HG03039 (cell line): ENCODE results near the gene BUB1.
"Not testable (repeated sequence)": the region's sequence is repeated elsewhere in the genome, so short reads cannot be mapped to it uniquely, and the experiment has no call there.

Source experiments
- ATAC-seq: cut with Tn5 transposase; IDR thresholded peaks from one replicate; pipeline ENCODE4 v1.9.1; 2021; ENCODE audit warnings: mild to moderate bottlenecking, moderate library complexity; ENCODE audit not compliant: unreplicated experiment

The BUB1 gene

DNA sequence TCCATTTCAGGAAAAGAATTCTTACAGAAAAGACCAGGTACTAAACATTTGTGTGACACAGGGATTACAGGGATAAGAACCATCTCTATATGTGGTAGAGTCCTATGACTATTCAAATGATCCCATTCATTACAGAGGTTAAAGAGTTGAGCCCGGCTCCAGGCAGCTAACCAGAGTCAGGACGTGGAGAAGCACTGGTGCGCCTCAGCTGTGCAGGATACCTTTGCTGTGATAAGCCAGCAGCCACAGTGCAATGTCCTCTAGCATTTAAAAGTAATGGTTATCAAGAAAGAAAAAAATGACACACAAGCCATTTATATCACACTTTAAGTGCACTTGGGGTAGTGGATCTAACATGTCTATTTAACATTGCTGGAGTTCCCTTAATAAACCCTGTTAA, 17.3 kb downstream of the BUB1 start:
- ATAC-seq: no peak

DNA sequence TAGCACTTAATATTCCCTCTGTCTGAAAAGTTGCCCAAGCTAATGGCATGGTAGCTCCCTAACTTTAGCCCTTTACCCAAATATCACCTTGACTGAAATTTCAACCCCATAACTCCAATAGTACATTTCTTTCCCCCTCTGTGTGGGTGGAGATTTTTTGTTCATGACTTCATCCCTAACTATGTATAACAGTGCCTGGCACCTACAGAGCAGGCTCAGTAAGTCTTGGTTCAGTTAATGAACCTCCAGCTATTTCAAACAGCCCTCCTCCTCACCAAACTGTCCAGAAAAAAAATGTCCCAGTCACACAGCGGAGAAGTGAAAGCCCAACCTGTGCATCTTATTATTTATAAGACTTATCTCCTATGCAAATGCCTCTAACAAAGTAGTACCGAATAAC, 18.6 kb downstream of the BUB1 start:
- no peak for ATAC-seq

DNA sequence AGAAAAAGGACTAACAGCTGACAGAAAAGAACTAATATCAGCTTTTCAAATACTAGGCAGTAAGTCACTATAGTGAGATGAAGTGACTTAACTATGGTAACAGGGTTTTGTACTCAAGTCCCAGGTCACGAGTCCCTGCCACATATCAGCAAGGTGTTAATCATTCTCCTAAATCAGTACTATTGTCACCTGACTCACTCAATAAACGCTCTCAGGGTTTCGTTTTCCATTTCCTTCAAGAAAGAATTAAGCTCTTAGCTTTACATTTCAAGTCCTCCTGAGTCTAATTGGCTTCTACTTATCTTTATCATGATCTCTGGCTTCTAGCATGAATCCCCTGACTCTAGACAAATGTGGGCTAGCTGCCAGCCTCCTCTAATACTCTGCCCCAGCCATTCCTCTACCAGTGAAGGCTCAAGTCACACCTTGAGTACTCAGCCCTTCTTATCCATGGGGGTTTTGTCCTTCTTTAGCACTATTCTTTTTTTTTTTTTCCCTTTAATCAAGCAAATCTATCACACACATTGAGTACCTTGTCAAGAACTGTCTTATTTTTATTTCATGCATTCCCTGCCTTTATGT, 20.0 kb downstream of the BUB1 start:
- ATAC-seq: no peak

- no peak for ATAC-seq
These were observed 22.2 kb downstream of the BUB1 start for GRCh38 chr2:110655701-110656100.

DNA sequence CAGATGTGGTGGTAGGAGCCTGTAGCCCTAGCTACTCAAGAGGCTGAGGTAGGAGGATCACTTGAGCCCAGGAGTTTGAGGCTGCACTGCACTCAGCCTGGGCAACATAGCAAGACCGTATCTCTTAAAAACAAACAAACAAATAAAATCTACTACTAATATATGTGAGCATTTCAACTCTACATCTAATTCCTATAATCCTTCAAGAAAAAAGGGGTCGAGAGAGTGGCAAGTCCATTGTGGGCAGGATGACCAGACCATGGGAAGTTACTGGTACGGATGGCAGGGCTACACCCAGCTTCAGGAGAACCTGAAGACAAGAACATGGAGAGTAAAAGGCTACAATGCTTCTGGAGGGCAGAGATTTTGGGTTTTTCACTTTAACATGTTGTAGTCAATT, 24.0 kb downstream of the BUB1 start:
- ATAC-seq: no peak

GRCh38 chr2:110650346-110650745, 27.5 kb downstream of the BUB1 start:
- ATAC-seq: no peak

DNA sequence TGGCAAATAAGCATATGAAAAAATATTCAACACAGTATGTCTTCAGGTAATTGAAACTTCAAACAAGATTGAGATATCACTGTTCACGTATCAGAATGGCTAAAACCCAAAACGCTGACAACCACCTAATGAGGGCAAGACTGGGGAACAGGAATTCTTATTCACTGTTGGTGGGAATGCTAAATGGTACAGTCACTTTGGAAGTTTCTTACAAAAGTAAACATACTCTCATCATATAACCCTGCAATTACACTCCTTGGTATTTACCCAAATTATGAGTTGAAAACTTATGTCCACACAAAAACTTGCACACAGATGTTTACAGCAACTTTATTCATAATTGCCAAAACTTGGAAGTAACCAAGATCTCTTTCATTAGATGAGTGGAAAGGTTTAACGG, 30.1 kb downstream of the BUB1 start:
- ATAC-seq: no peak

GRCh38 chr2:110645616-110646015, 32.2 kb downstream of the BUB1 start:
- no peak for ATAC-seq

- ATAC-seq: no peak
These were observed 33.5 kb downstream of the BUB1 start for GRCh38 chr2:110644357-110644756.

DNA sequence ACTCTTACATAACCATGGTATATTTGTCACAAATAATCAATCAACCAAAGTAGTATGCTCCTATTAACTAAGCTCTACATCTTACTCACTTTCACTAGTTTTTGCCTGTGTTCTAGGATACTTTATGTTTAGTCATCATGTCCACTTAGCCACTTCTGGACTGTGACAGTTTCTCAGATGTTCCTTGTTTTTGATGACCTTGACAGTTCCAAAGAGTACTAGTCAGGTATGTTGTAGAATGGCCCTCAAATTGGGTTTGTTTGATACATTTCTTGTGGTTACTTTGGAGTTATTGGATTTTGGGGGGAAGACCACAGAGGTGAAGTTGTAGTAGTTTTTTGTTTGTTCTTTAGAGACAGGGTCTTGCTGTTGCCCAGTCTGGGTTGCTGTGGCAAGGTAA, 35.5 kb downstream of the BUB1 start:
- ATAC-seq: no peak

DNA sequence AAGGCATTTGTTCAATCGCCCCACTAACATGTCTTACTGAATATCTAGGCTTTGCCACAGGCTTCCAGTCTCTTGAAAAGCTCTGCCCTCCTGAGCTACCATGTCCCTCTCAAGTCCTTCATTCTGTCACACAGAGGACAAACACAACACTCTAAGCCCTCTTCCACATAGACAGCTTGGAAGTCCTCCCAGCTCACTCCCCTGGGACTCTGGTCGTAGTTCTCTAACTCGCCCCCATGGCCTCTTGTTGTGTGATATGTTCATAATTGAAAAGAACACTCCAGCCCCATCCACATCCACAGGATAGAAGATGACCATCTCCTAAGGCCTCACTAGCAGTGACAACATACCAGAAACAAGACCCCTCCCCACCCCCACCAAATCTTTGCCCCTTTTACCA, 37.9 kb downstream of the BUB1 start:
- ATAC-seq: no peak

DNA sequence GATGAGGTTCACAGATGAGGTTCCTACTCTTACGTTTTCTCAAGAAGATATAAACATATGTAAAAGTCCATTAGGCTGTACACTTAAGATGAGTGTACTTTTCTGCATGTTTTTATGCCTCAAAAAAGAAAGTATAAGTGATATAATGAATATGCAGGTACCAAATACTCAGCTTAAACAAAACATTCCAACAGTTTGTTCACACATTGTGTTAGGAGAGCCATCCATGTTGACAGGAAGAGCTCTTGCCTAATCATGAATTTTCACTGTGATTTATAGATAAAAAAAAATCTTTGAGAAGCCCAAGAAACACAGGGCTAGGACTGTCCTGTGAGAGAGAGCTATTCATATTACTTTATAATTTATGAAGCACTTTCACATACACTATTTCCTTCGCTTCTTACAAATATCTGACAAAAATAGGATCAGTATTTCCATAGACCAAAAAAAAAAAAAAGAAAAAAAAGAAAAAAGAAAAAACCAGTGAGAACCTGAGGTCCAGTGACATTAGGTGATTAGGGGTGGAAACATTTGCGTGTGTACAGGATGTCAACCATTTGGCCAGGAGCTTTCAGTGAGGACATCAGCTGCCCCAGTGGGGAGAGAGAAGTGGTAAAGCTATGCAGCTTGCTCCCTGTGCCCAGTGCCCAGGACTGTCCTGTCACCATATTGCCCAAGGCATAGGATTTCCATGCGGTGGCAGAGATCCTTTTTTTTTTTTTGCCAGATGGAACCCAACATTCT, 38.7 kb downstream of the BUB1 start:
- no peak for ATAC-seq

- no peak for ATAC-seq
These were observed 39.9 kb downstream of the BUB1 start for GRCh38 chr2:110638004-110638403.

GRCh38 chr2:110637093-110637492, 40.8 kb downstream of the BUB1 start:
- no peak for ATAC-seq

DNA sequence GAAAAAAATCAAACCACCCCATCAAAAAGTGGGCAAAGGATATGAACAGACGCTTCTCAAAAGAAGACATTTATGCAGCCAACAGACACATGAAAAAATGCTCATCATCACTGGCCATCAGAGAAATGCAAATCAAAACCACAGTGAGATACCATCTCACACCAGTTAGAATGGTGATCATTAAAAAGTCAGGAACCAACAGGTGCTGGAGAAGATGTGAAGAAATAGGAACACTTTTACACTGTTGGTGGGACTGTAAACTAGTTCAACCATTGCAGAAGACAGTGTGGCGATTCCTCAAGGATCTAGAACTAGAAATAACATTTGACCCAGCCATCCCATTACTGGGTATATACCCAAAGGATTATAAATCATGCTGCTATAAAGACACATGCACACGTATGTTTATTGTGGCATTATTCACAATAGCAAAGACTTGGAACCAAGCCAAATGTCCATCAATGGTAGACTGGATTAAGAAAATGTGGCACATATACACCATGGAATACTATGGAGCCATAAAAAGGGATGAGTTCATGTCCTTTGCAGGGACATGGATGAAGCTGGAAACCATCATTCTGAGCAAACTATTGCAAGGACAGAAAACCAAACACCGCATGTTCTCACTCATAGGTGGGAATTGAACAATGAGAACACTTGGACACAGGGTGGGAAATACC, 41.8 kb downstream of the BUB1 start:
- ATAC-seq: not testable (repeated sequence)

- not testable (repeated sequence) for ATAC-seq
These were observed 50.5 kb downstream of the BUB1 start for GRCh38 chr2:110627348-110627747.

- not testable (repeated sequence) for ATAC-seq
These were observed 58.4 kb downstream of the BUB1 start for GRCh38 chr2:110619326-110619939.

DNA sequence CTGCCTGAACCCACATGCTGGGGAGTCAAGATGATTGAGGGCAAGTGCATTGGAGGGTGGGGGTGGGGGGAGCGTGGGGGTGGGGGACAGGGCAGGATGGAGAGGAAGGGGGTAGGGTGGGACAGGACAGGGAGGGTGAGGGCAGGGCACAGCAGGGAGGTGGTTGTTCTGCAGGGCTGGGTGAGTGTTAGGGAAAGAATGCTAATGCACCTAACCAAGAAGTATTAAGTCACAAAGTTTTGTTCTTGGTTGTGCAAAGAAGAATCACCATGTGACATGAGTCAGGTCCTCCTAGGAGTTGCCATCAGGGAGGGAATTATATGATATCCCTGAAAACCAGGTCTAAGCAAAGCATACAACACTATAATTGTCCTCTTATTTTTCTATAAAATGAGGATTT, 63.9 kb downstream of the BUB1 start:
- not testable (repeated sequence) for ATAC-seq

- ATAC-seq: not testable (repeated sequence)
These were observed 67.1 kb downstream of the BUB1 start for GRCh38 chr2:110610613-110611250.

- not testable (repeated sequence) for ATAC-seq
These were observed 67.8 kb downstream of the BUB1 start for GRCh38 chr2:110609843-110610612.
